Right atrium auricular region (tissue), 2 donors: Measurements from ENCODE around the gene RMND5A. TPM values are rescaled to one million over a fixed set of nuclear protein-coding genes. Genes with fewer than 3 reads are reported as not detected.

Source experiments
- DNase-seq: peaks from one replicate; pipeline ENCODE4 v3.0.0-alpha.2; 2019; ENCODE audit warnings: low spot score
- H3K27ac ChIP-seq, 2 donors: fragments of 200-600 bp; sonication (generic); 1 replicate in 1 of 2; 2 replicates in 1 of 2; pipeline ENCODE4 v1.5.1; 2016 to 2019
- H3K27me3 ChIP-seq, 2 donors: fragments of 200-600 bp; sonication (generic); one replicate each; pipeline versions ENCODE4 v1.5.1 to v1.6.0; 2017 to 2019
- H3K36me3 ChIP-seq: fragments of 200-600 bp; sonication (generic); one replicate; pipeline ENCODE4 v1.5.1; 2016
- H3K4me1 ChIP-seq, 2 donors: fragments of 200-600 bp; sonication (generic); one replicate each; pipeline versions ENCODE4 v1.5.1 to v1.6.0; 2017 to 2019
- H3K4me3 ChIP-seq, 2 donors: fragments of 200-600 bp; sonication (generic); 1 replicate in 1 of 2; 2 replicates in 1 of 2; pipeline ENCODE4 v1.5.1; 2017 to 2019; ENCODE audit warnings: mild to moderate bottlenecking in 1 of 2, moderate library complexity in 1 of 2
- H3K9me3 ChIP-seq, 2 donors: fragments of 200-600 bp; sonication (generic); one replicate each; pipeline ENCODE4 v1.5.1; 2019
- total RNA-seq, 2 donors: library from RNA; depleted of rRNA; stranded (reverse); fragments of >200 nt; gene quantifications; one replicate each; pipeline ENCODE4 v1.1.0, GENCODE V29; 2016
- TF ChIP-seq, protein P1 (sequence below), 2 donors: fragments of 200-600 bp; sonication (generic); IDR thresholded peaks; one replicate each; pipeline ENCODE4 v1.5.1; 2019; ENCODE audit warnings: antibody characterized with exemption in 2 of 2

Gene RMND5A
- total RNA-seq, 2 donors from 2014 or later: 71.0 to 76.6 TPM

DNA sequence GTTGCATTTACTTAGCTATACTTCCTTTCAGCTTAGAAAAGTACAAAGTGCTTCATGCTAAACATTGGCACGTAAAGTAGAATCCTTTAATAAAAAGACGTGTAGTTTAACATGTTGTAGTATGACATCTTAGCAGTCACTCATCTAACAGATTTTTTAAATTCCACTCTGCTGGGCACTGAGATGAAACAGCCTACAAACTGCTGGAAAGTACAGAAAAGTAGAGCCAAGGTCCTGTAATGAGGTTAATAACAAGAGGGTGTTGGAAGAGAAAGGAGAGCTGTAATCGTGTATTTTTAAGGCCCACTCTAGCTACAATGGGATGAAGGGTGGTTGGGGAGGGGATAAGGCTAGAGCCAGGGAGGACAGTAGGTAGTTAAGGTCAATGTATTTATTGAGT lies 59.9 kb downstream of the RMND5A start:
- H3K27me3 ChIP-seq: no peaks in the 10 kb centered on the region
- no peak overlapping the region for H3K27ac ChIP-seq
- peaks cover 0 to 19% of the 10 kb centered on the region in 2 donors for H3K4me1 ChIP-seq
- H3K4me3 ChIP-seq: no peak overlapping the region
- no peak for DNase-seq
- no peaks in the 10 kb centered on the region for H3K36me3 ChIP-seq
- no peaks in the 10 kb centered on the region for H3K9me3 ChIP-seq
- TF ChIP-seq, protein P1, sequence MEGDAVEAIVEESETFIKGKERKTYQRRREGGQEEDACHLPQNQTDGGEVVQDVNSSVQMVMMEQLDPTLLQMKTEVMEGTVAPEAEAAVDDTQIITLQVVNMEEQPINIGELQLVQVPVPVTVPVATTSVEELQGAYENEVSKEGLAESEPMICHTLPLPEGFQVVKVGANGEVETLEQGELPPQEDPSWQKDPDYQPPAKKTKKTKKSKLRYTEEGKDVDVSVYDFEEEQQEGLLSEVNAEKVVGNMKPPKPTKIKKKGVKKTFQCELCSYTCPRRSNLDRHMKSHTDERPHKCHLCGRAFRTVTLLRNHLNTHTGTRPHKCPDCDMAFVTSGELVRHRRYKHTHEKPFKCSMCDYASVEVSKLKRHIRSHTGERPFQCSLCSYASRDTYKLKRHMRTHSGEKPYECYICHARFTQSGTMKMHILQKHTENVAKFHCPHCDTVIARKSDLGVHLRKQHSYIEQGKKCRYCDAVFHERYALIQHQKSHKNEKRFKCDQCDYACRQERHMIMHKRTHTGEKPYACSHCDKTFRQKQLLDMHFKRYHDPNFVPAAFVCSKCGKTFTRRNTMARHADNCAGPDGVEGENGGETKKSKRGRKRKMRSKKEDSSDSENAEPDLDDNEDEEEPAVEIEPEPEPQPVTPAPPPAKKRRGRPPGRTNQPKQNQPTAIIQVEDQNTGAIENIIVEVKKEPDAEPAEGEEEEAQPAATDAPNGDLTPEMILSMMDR (IDR thresholded peaks at IDR 0.05): no peak

DNA sequence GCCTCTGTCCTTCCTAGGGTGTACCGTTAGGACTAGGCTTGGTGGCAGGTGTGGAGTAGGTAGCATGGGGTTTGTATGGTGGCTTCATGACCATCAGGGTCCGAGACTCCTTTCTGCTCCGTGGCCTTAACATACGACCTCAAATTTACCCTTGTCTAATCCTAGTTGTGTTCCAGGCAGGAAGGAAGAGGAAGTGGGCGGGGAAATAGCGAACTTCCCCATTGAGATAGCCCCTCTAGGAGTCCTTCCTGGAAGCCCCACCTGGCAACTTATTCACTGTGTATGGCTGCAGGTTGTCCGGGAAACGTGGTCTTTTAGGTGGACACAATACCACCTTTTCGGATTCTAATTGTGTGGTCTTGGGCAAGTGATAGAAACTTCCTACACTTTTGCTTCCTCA lies 61.3 kb downstream of the RMND5A start:
- Histone ChIP-seq H3K27ac (no peak overlapping the region), H3K36me3 (no peaks in the 10 kb centered on the region), H3K27me3 (no peaks in the 10 kb centered on the region), H3K4me3 (no peak overlapping the region), H3K4me1 (peaks cover 0 to 19% of the 10 kb centered on the region in 2 donors), H3K9me3 (no peaks in the 10 kb centered on the region)
- TF ChIP-seq, protein P1 (IDR thresholded peaks at IDR 0.05): no peak
- no peak for DNase-seq

DNA sequence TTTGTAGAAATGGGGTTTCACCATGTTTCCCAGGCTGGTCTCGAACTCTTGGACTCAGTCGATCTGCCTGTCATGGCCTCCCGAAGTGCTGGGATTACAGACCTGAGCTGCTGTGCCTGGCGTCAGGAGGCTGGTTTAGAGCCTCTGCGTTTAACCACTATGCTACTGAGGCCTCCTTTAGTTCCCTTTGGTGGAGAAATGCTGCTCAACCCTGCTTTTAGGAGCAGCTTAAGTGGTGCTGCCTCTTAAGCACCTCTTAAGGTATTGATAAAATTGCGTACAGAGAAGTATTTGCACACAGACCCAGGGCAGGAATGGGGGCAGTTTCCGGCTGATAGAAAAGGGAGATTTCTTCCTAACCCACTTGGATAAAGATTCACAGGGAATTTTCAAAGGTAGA lies 62.7 kb downstream of the RMND5A start:
- H3K9me3 ChIP-seq: no peaks in the 10 kb centered on the region
- DNase-seq: no peak
- H3K27ac ChIP-seq: no peak overlapping the region
- H3K4me3 ChIP-seq: no peak overlapping the region
- H3K4me1 ChIP-seq: peaks cover 0 to 19% of the 10 kb centered on the region in 2 donors
- no peaks in the 10 kb centered on the region for H3K27me3 ChIP-seq
- no peaks in the 10 kb centered on the region for H3K36me3 ChIP-seq
- TF ChIP-seq, protein P1 (IDR thresholded peaks at IDR 0.05): no peak

DNA sequence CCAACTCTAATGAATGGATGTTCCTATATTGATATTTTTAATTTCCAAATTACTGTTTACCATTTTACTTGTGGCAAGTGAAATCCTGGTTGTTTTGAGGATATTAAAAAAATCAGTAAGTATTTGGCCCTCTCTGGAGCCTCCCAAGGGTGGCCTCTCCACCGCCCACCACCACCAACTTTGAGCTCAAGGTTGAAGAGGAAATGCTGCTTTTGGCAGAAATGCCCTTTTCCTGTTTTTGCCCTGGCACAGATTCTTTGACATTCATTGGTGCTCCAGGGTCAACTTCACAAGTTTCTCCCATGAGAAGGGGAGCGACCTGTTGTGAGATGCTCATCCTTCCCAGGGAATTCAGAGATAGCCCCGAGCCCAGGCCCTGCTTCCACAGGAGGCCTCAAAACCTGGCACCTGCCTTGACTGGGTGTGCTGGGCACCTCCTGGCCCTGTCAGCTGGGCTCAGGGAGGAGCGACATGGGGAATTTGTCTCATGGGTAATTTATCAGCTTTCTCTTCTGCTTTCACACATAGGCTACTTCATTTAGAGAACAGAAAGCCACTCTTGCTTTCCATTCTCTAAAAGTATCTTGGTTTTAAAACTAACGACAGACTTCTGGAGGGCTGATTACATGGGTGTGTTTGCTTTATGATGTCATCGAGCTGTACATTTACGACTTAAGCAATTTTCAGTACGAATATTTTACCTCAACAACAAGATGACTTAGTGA lies 63.7 kb downstream of the RMND5A start:
- Histone ChIP-seq H3K4me1 (peaks cover 0 to 22% of the 10 kb centered on the region in 2 donors), H3K27me3 (no peaks in the 10 kb centered on the region), H3K9me3 (no peaks in the 10 kb centered on the region), H3K36me3 (no peaks in the 10 kb centered on the region), H3K4me3 (no peak overlapping the region), H3K27ac (no peak overlapping the region)
- no peak for DNase-seq
- TF ChIP-seq, protein P1 (IDR thresholded peaks at IDR 0.05): no peak

DNA sequence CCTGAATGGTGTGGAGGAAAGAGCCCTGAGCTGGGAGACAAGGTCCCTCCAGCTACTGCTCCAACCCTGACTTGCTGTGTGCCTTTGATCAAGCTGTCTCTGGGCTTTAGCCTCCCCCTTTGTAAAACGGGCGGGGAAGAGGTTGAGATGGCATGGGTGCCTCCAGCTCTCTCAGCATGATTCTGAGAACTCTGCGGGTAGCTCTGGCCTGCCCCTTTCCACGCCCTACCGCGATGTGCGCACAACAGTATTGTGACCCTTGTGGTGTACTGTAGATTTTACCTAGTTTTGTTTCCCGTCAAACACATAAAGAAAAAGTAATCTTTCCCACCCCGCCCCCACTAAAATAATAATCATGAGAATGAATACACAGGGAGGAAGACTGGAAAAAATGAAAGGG lies 65.4 kb downstream of the RMND5A start:
- no peak overlapping the region for H3K27ac ChIP-seq
- peaks cover 3 to 9% of the 10 kb centered on the region in 2 donors for H3K27me3 ChIP-seq
- TF ChIP-seq, protein P1 (IDR thresholded peaks at IDR 0.05): no peak
- H3K4me3 ChIP-seq: no peak overlapping the region
- peaks cover 0 to 26% of the 10 kb centered on the region in 2 donors for H3K4me1 ChIP-seq
- no peaks in the 10 kb centered on the region for H3K36me3 ChIP-seq
- no peak for DNase-seq
- H3K9me3 ChIP-seq: no peaks in the 10 kb centered on the region
